Smooth muscle cell of the coronary artery (primary cell): ENCODE results near the gene PDGFD. TPM values are rescaled to one million over a fixed set of nuclear protein-coding genes. Genes with fewer than 3 reads are reported as not detected.

Source experiments
- total RNA-seq: library from RNA; depleted of rRNA; stranded (reverse); fragments of >200 nt; gene quantifications from 2 replicates; pipeline ENCODE4 v1.2.3, GENCODE V29; 2014; ENCODE audit warnings: low replicate concordance

The PDGFD gene
- total RNA-seq, result 2.0 and 61.0 TPM in 2 replicates

GRCh38 chr11:104164028-104164520 is at the start of gene PDGFD:
Gene PDGFD (minus strand): TSS chr11:104164147.

DNA sequence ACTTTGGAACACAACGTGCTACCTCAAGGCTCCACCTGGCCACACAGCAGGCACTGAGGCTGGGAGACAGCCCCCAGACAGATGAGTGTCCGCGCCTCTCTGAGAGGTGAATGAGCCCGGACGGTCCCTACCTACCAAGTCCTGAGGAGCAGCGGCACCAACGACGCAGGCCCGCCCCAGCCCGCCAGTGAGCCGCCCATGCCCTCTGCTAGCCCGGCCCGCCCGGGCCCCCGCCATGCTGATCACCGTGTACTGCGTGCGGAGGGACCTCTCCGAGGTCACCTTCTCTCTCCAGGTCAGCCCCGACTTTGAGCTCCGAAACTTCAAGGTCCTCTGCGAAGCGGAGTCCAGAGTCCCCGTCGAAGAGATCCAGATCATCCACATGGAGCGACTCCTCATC is 127.4 kb downstream of the PDGFD start, which contains the start of gene DDI1:
DDI1 (plus strand) TSS at position 53 of the 400 bp plus-strand sequence; CDS start at position 236, 183 bp downstream.

Other genes starting within 250 kb of the PDGFD start
- gene DDI1, start 127.5 kb downstream of the PDGFD start, total RNA-seq, result not detected in 2 replicates